SH-SY5Y (cell line): Measurements from ENCODE around the gene ANTKMT.

ENCODE experiments used
- GATA2 ChIP-seq: IDR thresholded peaks from 2 replicates; pipeline ENCODE4 v1.6.1; 2011; ENCODE audit warnings: mild to moderate bottlenecking, low read depth, low read length
- GATA3 ChIP-seq: IDR thresholded peaks from 2 replicates; pipeline ENCODE4 v1.6.1; 2011; ENCODE audit warnings: low read depth, mild to moderate bottlenecking, low read length, moderate library complexity

- TF ChIP-seq GATA2, result no peak
- no peak for TF ChIP-seq GATA3
Observed at GRCh38 chr16:722835-723633, 2.1 kb downstream of the ANTKMT start.
